ENCODE data around the gene REXO4. TPM values are rescaled to one million over a fixed set of nuclear protein-coding genes. Genes with fewer than 3 reads are reported as not detected.
A peak's percentile ranks its signal among the peaks of the same experiment; 100 is the strongest.

REXO4 gene
- total RNA-seq, 1 experiment from 2014 or later: 38.6 TPM

GRCh38 chr9:133371261-133371711, 46.5 kb downstream of the REXO4 start:
- POLR2A ChIA-PET: no interaction called here
- DNase-seq (ENCODE audit: low spot score): no peak
- no peaks in the 10 kb centered on the region for H3K9me3 Mint-ChIP-seq

GRCh38 chr9:133370685-133371084, 47.1 kb downstream of the REXO4 start:
- H3K36me3 Mint-ChIP-seq: peaks cover 43% of the 10 kb centered on the region
- H3K27me3 Mint-ChIP-seq (ENCODE audit: low read depth): no peaks in the 10 kb centered on the region
- H3K27ac Mint-ChIP-seq: no peak overlapping the region
- H3K4me3 Mint-ChIP-seq: no peak overlapping the region
- ATAC-seq (no peak), DNase-seq (ENCODE audit: low spot score) (no peak)
- H3K4me1 Mint-ChIP-seq: peaks cover 13% of the 10 kb centered on the region
- H3K9me3 Mint-ChIP-seq: no peaks in the 10 kb centered on the region
- ChIA-PET CTCF (interaction anchor here (0.8 kb wide), 1 partner anchor 24 kb away, joined by 3 read pairs; no protein-coding TSS in a partner anchor), POLR2A (no interaction called here)
- no peak for TF ChIP-seq ESRRA (CRISPR knock-in tag; IDR thresholded peaks at IDR 0.05; ENCODE audit: borderline replicate concordance)
- no peak for TF ChIP-seq E2F4 (CRISPR knock-in tag; IDR thresholded peaks at IDR 0.05; ENCODE audit: borderline replicate concordance, low read depth)
- no peak for TF ChIP-seq ATF6 (CRISPR knock-in tag; IDR thresholded peaks at IDR 0.05)
- no peak for TF ChIP-seq FOXJ3 (CRISPR knock-in tag; IDR thresholded peaks at IDR 0.05; ENCODE audit: borderline replicate concordance)
- no peak for TF ChIP-seq ZNF281 (CRISPR knock-in tag; IDR thresholded peaks at IDR 0.05)

More at GRCh38 chr9:133371261-133371711, 46.5 kb downstream of the REXO4 start:
- no peak for TF ChIP-seq HMGXB4 (CRISPR knock-in tag; IDR thresholded peaks at IDR 0.05)
- TF ChIP-seq GTF2I (CRISPR knock-in tag; conservative IDR thresholded peaks at IDR 0.05): no peak
- TF ChIP-seq NR2C2 (CRISPR knock-in tag; IDR thresholded peaks at IDR 0.05): no peak
- TF ChIP-seq ATF3 (CRISPR knock-in tag; conservative IDR thresholded peaks at IDR 0.05): no peak
- no peak for TF ChIP-seq ZNF317 (CRISPR knock-in tag; IDR thresholded peaks at IDR 0.05; ENCODE audit: borderline replicate concordance, low read depth)
- no peak for TF ChIP-seq ZNF232 (CRISPR knock-in tag; IDR thresholded peaks at IDR 0.05)
- TF ChIP-seq MYBL2 (CRISPR knock-in tag; IDR thresholded peaks at IDR 0.05): no peak
- TF ChIP-seq MAX (CRISPR knock-in tag; IDR thresholded peaks at IDR 0.05): no peak
- no peak for TF ChIP-seq MXD4 (CRISPR knock-in tag; IDR thresholded peaks at IDR 0.05; ENCODE audit: borderline replicate concordance)
- TF ChIP-seq NFATC4 (CRISPR knock-in tag; IDR thresholded peaks at IDR 0.05): no peak
- no peak for TF ChIP-seq ZNF423 (CRISPR knock-in tag; IDR thresholded peaks at IDR 0.05)
- TF ChIP-seq CREB1 (CRISPR knock-in tag; IDR thresholded peaks at IDR 0.05): no peak
- TF ChIP-seq EMX1 (CRISPR knock-in tag; IDR thresholded peaks at IDR 0.05): no peak
- TF ChIP-seq ZNF512 (CRISPR knock-in tag; IDR thresholded peaks at IDR 0.05; ENCODE audit: borderline replicate concordance): no peak
- no peak for TF ChIP-seq ZNF281 (CRISPR knock-in tag; IDR thresholded peaks at IDR 0.05)
- peaks cover 37% of the 10 kb centered on the region for H3K36me3 Mint-ChIP-seq
- CTCF ChIA-PET: interaction anchor here (0.8 to 1.6 kb wide), 3 partner anchors 25 to 344 kb away, joined by 3 to 5 read pairs (median 3); no protein-coding TSS in a partner anchor
- no peak for ATAC-seq
- no peak overlapping the region for H3K4me3 Mint-ChIP-seq
- H3K27me3 Mint-ChIP-seq (ENCODE audit: low read depth): no peaks in the 10 kb centered on the region
- H3K4me1 Mint-ChIP-seq: peaks cover 13% of the 10 kb centered on the region
- peak overlapping the region; percentile 68 for H3K27ac Mint-ChIP-seq
